ENCODE measurements around the gene TSSK2. TPM values are rescaled to one million over a fixed set of nuclear protein-coding genes. Genes with fewer than 3 reads are reported as not detected.

The TSSK2 gene
- total RNA-seq, 2 experiments from 2014 or later = not detected

GRCh38 chr22:19118329-19118880 lies 12.7 kb upstream of the TSSK2 start:
- H3K36me3 Mint-ChIP-seq (ENCODE audit: low read depth) = peaks cover 5% of the 10 kb centered on the region
- H3K4me3 Mint-ChIP-seq = no peak overlapping the region
- CTCF ChIA-PET = interaction anchor here (0.7 to 0.9 kb wide), 4 partner anchors 9 to 68 kb away, joined by 3 to 4 read pairs (median 3); no protein-coding TSS in a partner anchor
- DNase-seq = peak; percentile 63
- peak; percentile 13 for ATAC-seq
- no peaks in the 10 kb centered on the region for H3K27me3 Mint-ChIP-seq
- no peaks in the 10 kb centered on the region for H3K9me3 Mint-ChIP-seq (ENCODE audit: low read depth)
- intact Hi-C loops (cut with DNase I, micrococcal nuclease) = no loop called here
- peaks cover 70% of the 10 kb centered on the region for H3K4me1 Mint-ChIP-seq
- H3K27ac Mint-ChIP-seq = no peak overlapping the region
- POLR2A ChIA-PET = interaction anchor here (0.8 to 1.6 kb wide), 4 partner anchors 8 to 361 kb away, joined by 3 to 13 read pairs (median 5); partner anchors contain the start of genes CDC45 and ESS2

- no peaks in the 10 kb centered on the region for H3K9me3 Mint-ChIP-seq (ENCODE audit: low read depth)
- ChIA-PET POLR2A (no interaction called here), CTCF (interaction anchor here (1.9 kb wide), 1 partner anchor 24 kb away, joined by 5 read pairs; the partner anchor contains the start of gene ESS2)
- intact Hi-C loops (cut with DNase I, micrococcal nuclease) = loop anchor here (5.0 to 10.0 kb wide), 2 partner anchors 45 to 357 kb away; partner anchors contain the start of genes CDC45 (in 1 of the 2) and UFD1 (in 1 of the 2)
- H3K4me3 Mint-ChIP-seq = peak overlapping the region; percentile 80
- H3K27me3 Mint-ChIP-seq = no peaks in the 10 kb centered on the region
- H3K36me3 Mint-ChIP-seq (ENCODE audit: low read depth) = peaks cover under 1% of the 10 kb centered on the region
- ATAC-seq (no peak), DNase-seq (no peak)
- peaks cover 64% of the 10 kb centered on the region for H3K4me1 Mint-ChIP-seq
- no peak overlapping the region for H3K27ac Mint-ChIP-seq
Measured at GRCh38 chr22:19119949-19120348, 11.2 kb upstream of the TSSK2 start.

GRCh38 chr22:19120829-19121630 lies 10.1 kb upstream of the TSSK2 start:
- intact Hi-C loops (cut with DNase I, micrococcal nuclease) = loop anchor here (5.0 to 10.0 kb wide), 2 partner anchors 46 to 356 kb away; partner anchors contain the start of genes CDC45 (in 1 of the 2) and UFD1 (in 1 of the 2)
- no peaks in the 10 kb centered on the region for H3K9me3 Mint-ChIP-seq (ENCODE audit: low read depth)
- peaks cover 54% of the 10 kb centered on the region for H3K4me1 Mint-ChIP-seq
- H3K4me3 Mint-ChIP-seq = peak overlapping the region; percentile 80
- H3K27ac Mint-ChIP-seq = peak overlapping the region; percentile 56
- DNase-seq (no peak), ATAC-seq (peak; percentile 8)
- H3K27me3 Mint-ChIP-seq = no peaks in the 10 kb centered on the region
- POLR2A ChIA-PET = interaction anchor here (1.5 kb wide), 1 partner anchor 23 kb away, joined by 14 read pairs; the partner anchor contains the start of gene ESS2
- no peaks in the 10 kb centered on the region for H3K36me3 Mint-ChIP-seq (ENCODE audit: low read depth)
- CTCF ChIA-PET = interaction anchor here (0.8 to 1.9 kb wide), 2 partner anchors 9 to 23 kb away, joined by 3 to 5 read pairs; partner anchors contain the start of gene ESS2

GRCh38 chr22:19121631-19122142 lies 9.4 kb upstream of the TSSK2 start:
- Mint-ChIP-seq H3K9me3 (ENCODE audit: low read depth) (no peaks in the 10 kb centered on the region), H3K4me1 (peaks cover 48% of the 10 kb centered on the region), H3K4me3 (peak overlapping the region; percentile 80), H3K27ac (peak overlapping the region; percentile 56), H3K36me3 (ENCODE audit: low read depth) (no peaks in the 10 kb centered on the region), H3K27me3 (no peaks in the 10 kb centered on the region)
- ATAC-seq (peak; percentile 10), DNase-seq (peak; percentile 60)
- ChIA-PET POLR2A (interaction anchor here (0.6 to 1.5 kb wide), 3 partner anchors 22 to 281 kb away, joined by 3 to 14 read pairs (median 3); partner anchors contain the start of gene ESS2), CTCF (interaction anchor here (0.5 to 1.3 kb wide), 4 partner anchors 10 to 58 kb away, joined by 3 to 4 read pairs (median 4); partner anchors contain the start of gene ESS2)
- intact Hi-C loops (cut with DNase I, micrococcal nuclease) = loop anchor here (1.0 to 10.0 kb wide), 12 partner anchors 12 to 486 kb away; partner anchors contain the start of genes CDC45 (in 2 of the 2), CLTCL1 (in 2 of the 2), ESS2 (in 2 of the 2) and UFD1 (in 2 of the 2)

- POLR2A ChIA-PET = interaction anchor here (0.6 to 1.5 kb wide), 3 partner anchors 22 to 281 kb away, joined by 3 to 14 read pairs (median 3); partner anchors contain the start of gene ESS2
- Mint-ChIP-seq H3K27me3 (no peaks in the 10 kb centered on the region), H3K36me3 (ENCODE audit: low read depth) (no peaks in the 10 kb centered on the region), H3K9me3 (ENCODE audit: low read depth) (no peaks in the 10 kb centered on the region), H3K27ac (peak within 1 kb of the TSS; percentile 58), H3K4me1 (peaks cover 42% of the 10 kb centered on the region), H3K4me3 (peak within 1 kb of the TSS; percentile 80)
- peak; percentile 97 for ATAC-seq
- CTCF ChIA-PET = interaction anchor here (0.5 to 1.3 kb wide), 5 partner anchors 11 to 57 kb away, joined by 3 to 4 read pairs (median 3); partner anchors contain the start of gene ESS2
- peak; percentile 99 for DNase-seq
- intact Hi-C loops (cut with DNase I, micrococcal nuclease) = loop anchor here (1.0 to 10.0 kb wide), 12 partner anchors 13 to 485 kb away; partner anchors contain the start of genes CDC45 (in 2 of the 2), CLTCL1 (in 2 of the 2), ESS2 (in 2 of the 2) and UFD1 (in 2 of the 2)
Measured at GRCh38 chr22:19122143-19122751, 8.9 kb upstream of the TSSK2 start, which contains the start of gene DGCR2. DGCR2 (minus strand) TSS chr22:19122412; CDS start chr22:19122206, 206 bp downstream.

- H3K9me3 Mint-ChIP-seq (ENCODE audit: low read depth) = no peaks in the 10 kb centered on the region
- CTCF ChIA-PET = interaction anchor here (0.6 to 1.3 kb wide), 4 partner anchors 12 to 56 kb away, joined by 3 to 4 read pairs (median 4); partner anchors contain the start of gene ESS2
- no peaks in the 10 kb centered on the region for H3K27me3 Mint-ChIP-seq
- H3K27ac Mint-ChIP-seq = no peak overlapping the region
- peak overlapping the region; percentile 80 for H3K4me3 Mint-ChIP-seq
- no peaks in the 10 kb centered on the region for H3K36me3 Mint-ChIP-seq (ENCODE audit: low read depth)
- intact Hi-C loops (cut with DNase I, micrococcal nuclease) = loop anchor here (1.0 to 10.0 kb wide), 12 partner anchors 14 to 484 kb away; partner anchors contain the start of genes CDC45 (in 2 of the 2), CLTCL1 (in 2 of the 2), ESS2 (in 2 of the 2) and UFD1 (in 2 of the 2)
- POLR2A ChIA-PET = interaction anchor here (1.5 kb wide), 1 partner anchor 21 kb away, joined by 14 read pairs; the partner anchor contains the start of gene ESS2
- DNase-seq = no peak
- no peak for ATAC-seq
- peaks cover 35% of the 10 kb centered on the region for H3K4me1 Mint-ChIP-seq
Measured at GRCh38 chr22:19122752-19123492, 8.2 kb upstream of the TSSK2 start.

- POLR2A ChIA-PET = no interaction called here
- no peaks in the 10 kb centered on the region for H3K9me3 Mint-ChIP-seq (ENCODE audit: low read depth)
- H3K36me3 Mint-ChIP-seq (ENCODE audit: low read depth) = no peaks in the 10 kb centered on the region
- no peak for ATAC-seq
- DNase-seq = no peak
- H3K4me3 Mint-ChIP-seq = no peak overlapping the region
- H3K27me3 Mint-ChIP-seq = no peaks in the 10 kb centered on the region
- CTCF ChIA-PET = no interaction called here
- H3K4me1 Mint-ChIP-seq = peaks cover 26% of the 10 kb centered on the region
- intact Hi-C loops (cut with DNase I, micrococcal nuclease) = loop anchor here (2.0 to 10.0 kb wide), 3 partner anchors 49 to 353 kb away; partner anchors contain the start of genes CDC45 (in 1 of the 2), CLTCL1 (in 1 of the 2) and UFD1 (in 1 of the 2)
- H3K27ac Mint-ChIP-seq = no peak overlapping the region
Measured at GRCh38 chr22:19123936-19124335, 7.2 kb upstream of the TSSK2 start.

GRCh38 chr22:19124377-19124776 lies 6.7 kb upstream of the TSSK2 start:
- Mint-ChIP-seq H3K27ac (no peak overlapping the region), H3K4me1 (peaks cover 22% of the 10 kb centered on the region), H3K36me3 (ENCODE audit: low read depth) (no peaks in the 10 kb centered on the region), H3K27me3 (no peaks in the 10 kb centered on the region), H3K4me3 (no peak overlapping the region), H3K9me3 (ENCODE audit: low read depth) (no peaks in the 10 kb centered on the region)
- DNase-seq (no peak), ATAC-seq (no peak)
- intact Hi-C loops (cut with DNase I, micrococcal nuclease) = loop anchor here (5.0 to 10.0 kb wide), 2 partner anchors 50 to 353 kb away; partner anchors contain the start of genes CDC45 (in 1 of the 2) and UFD1 (in 1 of the 2)
- CTCF ChIA-PET = no interaction called here
- POLR2A ChIA-PET = no interaction called here

GRCh38 chr22:19125011-19125410 lies 6.1 kb upstream of the TSSK2 start:
- DNase-seq (no peak), ATAC-seq (no peak)
- intact Hi-C loops (cut with DNase I, micrococcal nuclease) = loop anchor here in 1 of 2 experiments (10.0 kb wide), 1 partner anchor 50 kb away; no protein-coding TSS in a partner anchor
- ChIA-PET POLR2A (no interaction called here), CTCF (interaction anchor here (0.8 kb wide), 1 partner anchor 54 kb away, joined by 5 read pairs; no protein-coding TSS in a partner anchor)
- Mint-ChIP-seq H3K4me1 (peaks cover 17% of the 10 kb centered on the region), H3K27me3 (no peaks in the 10 kb centered on the region), H3K9me3 (ENCODE audit: low read depth) (no peaks in the 10 kb centered on the region), H3K27ac (no peak overlapping the region), H3K36me3 (ENCODE audit: low read depth) (no peaks in the 10 kb centered on the region), H3K4me3 (no peak overlapping the region)
